RWPE2 (cell line): ENCODE measurements around the gene TLL1.

Experiments
- ATAC-seq: fragments of 200-7000 bp; cut with Tn5 transposase; 3 replicates; pipeline ENCODE4 v1.9.1; 2021; ENCODE audit warnings: low read depth
- DNase-seq: peaks from one replicate; pipeline ENCODE4 v3.0.0-alpha.2; 2020; ENCODE audit warnings: low spot score
- H3K27ac ChIP-seq: fragments of 450-650 bp; 2 replicates; pipeline ENCODE4 v1.5.1; 2017; ENCODE audit warnings: mild to moderate bottlenecking; ENCODE audit not compliant: poor library complexity, severe bottlenecking
- H3K27me3 ChIP-seq: fragments of 250-450 bp; sonication (Bioruptor Pico); 2 replicates; pipeline ENCODE4 v1.5.1; 2021; ENCODE audit warnings: mild to moderate bottlenecking, moderate library complexity; ENCODE audit not compliant: insufficient read depth, poor library complexity, severe bottlenecking
- H3K36me3 ChIP-seq: fragments of 250-450 bp; sonication (Bioruptor Pico); 2 replicates; pipeline ENCODE4 v1.5.1; 2020; ENCODE audit warnings: low read depth, mild to moderate bottlenecking, moderate library complexity
- H3K4me1 ChIP-seq: fragments of 250-450 bp; sonication (Bioruptor Pico); 2 replicates; pipeline ENCODE4 v1.5.1; 2021; ENCODE audit warnings: mild to moderate bottlenecking, moderate library complexity; ENCODE audit not compliant: insufficient read depth, poor library complexity, severe bottlenecking
- H3K4me3 ChIP-seq: fragments of 250-450 bp; sonication (Bioruptor Pico); 2 replicates; pipeline ENCODE4 v1.5.1; 2021; ENCODE audit warnings: mild to moderate bottlenecking, moderate library complexity; ENCODE audit not compliant: severe bottlenecking
- H3K9me3 ChIP-seq: fragments of 250-450 bp; sonication (Bioruptor Pico); 2 replicates; pipeline ENCODE4 v1.5.1; 2021; ENCODE audit warnings: mild to moderate bottlenecking, moderate library complexity; ENCODE audit not compliant: severe bottlenecking
- CTCF ChIP-seq: fragments of 450-650 bp; IDR thresholded peaks from one replicate; pipeline ENCODE4 v1.5.1; 2017; ENCODE audit warnings: mild to moderate bottlenecking, moderate library complexity; ENCODE audit not compliant: poor library complexity, severe bottlenecking

Gene TLL1

GRCh38 chr4:166042510-166043055 lies 169.5 kb downstream of the TLL1 start:
- H3K27ac ChIP-seq: no peak overlapping the region
- DNase-seq (no peak), ATAC-seq (no peak)
- H3K9me3 ChIP-seq: no peaks in the 10 kb centered on the region
- no peak for TF ChIP-seq CTCF
- H3K4me1 ChIP-seq: no peaks in the 10 kb centered on the region
- H3K36me3 ChIP-seq: no peaks in the 10 kb centered on the region
- H3K27me3 ChIP-seq: no peaks in the 10 kb centered on the region
- no peak overlapping the region for H3K4me3 ChIP-seq

GRCh38 chr4:166043801-166044200 lies 170.8 kb downstream of the TLL1 start:
- ATAC-seq: no peak
- no peaks in the 10 kb centered on the region for H3K9me3 ChIP-seq
- no peak for DNase-seq
- no peak overlapping the region for H3K27ac ChIP-seq
- no peaks in the 10 kb centered on the region for H3K36me3 ChIP-seq
- no peak for TF ChIP-seq CTCF
- H3K4me3 ChIP-seq: no peak overlapping the region
- H3K4me1 ChIP-seq: no peaks in the 10 kb centered on the region
- no peaks in the 10 kb centered on the region for H3K27me3 ChIP-seq

GRCh38 chr4:166044871-166045270 lies 171.8 kb downstream of the TLL1 start:
- Histone ChIP-seq H3K27ac (no peak overlapping the region), H3K36me3 (no peaks in the 10 kb centered on the region), H3K4me1 (no peaks in the 10 kb centered on the region), H3K4me3 (no peak overlapping the region), H3K9me3 (no peaks in the 10 kb centered on the region), H3K27me3 (no peaks in the 10 kb centered on the region)
- no peak for TF ChIP-seq CTCF
- DNase-seq (no peak), ATAC-seq (peak; percentile 33; the same call in 1 of the 3 replicates)

- ATAC-seq (no peak), DNase-seq (no peak)
- Histone ChIP-seq H3K27me3 (no peaks in the 10 kb centered on the region), H3K9me3 (no peaks in the 10 kb centered on the region), H3K4me3 (no peak overlapping the region), H3K4me1 (no peaks in the 10 kb centered on the region), H3K27ac (no peak overlapping the region), H3K36me3 (no peaks in the 10 kb centered on the region)
- TF ChIP-seq CTCF: no peak
These were observed 172.4 kb downstream of the TLL1 start for GRCh38 chr4:166045457-166045856.

GRCh38 chr4:166049036-166049435 lies 176.0 kb downstream of the TLL1 start:
- no peak overlapping the region for H3K27ac ChIP-seq
- no peak for TF ChIP-seq CTCF
- no peak overlapping the region for H3K4me3 ChIP-seq
- H3K4me1 ChIP-seq: no peaks in the 10 kb centered on the region
- no peaks in the 10 kb centered on the region for H3K36me3 ChIP-seq
- H3K27me3 ChIP-seq: no peaks in the 10 kb centered on the region
- no peaks in the 10 kb centered on the region for H3K9me3 ChIP-seq
- ATAC-seq: no peak
- no peak for DNase-seq
